DMS 273 treated with DMSO at 0.1 percent for 48 hours (cell line): ENCODE measurements around the gene NR5A1.

Experiments used
- DNase-seq: peaks from one replicate; lab custom pipeline; 2025; lab: John Stamatoyannopoulos, UW

The NR5A1 gene

DNA sequence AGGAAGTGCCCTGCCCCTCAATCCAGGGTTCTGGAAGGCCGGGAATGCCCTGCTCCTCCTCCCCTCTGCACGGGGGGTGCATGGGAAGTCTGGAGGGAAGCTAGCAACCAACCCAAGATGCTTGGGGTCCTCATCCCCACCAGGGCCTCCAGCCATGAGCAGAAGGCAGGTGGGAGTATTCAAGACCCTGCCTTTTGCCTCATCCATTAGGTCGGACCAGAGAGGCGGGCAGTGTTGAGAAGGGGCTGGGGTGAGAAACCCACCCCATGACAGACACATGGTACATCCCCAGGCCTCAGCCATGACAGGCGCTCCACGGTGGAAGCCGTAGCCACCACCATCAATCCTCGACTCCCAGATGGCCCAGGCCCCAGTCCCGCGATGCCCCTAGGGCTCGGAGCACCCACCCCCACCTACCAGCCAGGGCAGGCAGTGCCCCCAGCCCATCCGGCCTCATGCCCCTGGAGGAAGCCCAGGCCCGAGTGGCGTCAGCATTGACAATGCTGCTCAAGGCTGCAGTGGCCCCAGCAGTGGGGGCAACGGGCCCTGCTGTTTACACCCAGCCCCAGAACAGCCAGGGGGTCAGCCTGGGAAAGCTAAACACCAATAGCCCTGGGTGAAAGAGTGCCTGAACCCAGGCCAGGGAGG, 8.6 kb downstream of the NR5A1 start:
- DNase-seq: no peak

DNA sequence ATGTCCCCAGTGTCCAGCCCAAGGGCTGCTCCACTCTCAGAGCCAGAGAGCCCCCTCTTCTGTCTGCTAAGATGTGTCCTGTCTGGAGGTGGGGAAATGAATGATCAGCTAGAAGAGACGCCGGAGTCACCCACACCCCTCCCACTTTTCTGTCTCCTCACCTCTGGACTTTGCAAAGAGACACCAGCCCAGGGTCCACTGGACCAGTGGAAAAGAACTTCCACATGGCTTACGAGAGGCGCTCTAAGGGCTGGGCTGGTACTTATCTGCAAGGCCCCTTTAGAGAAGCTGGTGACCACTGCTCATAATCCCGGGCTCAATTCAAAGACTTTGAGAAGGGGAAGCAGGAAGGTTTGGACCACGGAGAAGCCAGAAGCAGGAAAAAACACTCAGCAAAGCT, 9.2 kb downstream of the NR5A1 start:
- no peak for DNase-seq

DNA sequence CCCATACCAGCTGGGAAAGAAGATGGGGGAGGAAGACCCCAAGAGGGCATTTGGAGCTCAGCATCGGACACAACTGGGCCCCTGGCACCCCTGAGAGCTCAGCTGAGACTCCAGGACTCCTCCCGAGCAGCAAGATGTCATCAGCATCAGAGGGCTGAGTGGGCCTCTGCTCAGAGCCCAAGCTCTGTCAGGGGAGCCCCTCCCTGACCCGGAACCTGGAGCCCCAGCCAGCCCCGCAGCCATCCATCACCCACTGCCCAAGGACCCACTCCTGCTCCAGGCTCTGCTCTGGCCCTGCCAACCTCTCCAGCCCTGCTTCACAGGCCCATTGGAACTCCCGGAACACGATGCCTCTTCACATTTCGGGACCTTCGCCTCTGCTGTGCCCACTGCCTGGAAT, 9.8 kb downstream of the NR5A1 start:
- DNase-seq: no peak

DNA sequence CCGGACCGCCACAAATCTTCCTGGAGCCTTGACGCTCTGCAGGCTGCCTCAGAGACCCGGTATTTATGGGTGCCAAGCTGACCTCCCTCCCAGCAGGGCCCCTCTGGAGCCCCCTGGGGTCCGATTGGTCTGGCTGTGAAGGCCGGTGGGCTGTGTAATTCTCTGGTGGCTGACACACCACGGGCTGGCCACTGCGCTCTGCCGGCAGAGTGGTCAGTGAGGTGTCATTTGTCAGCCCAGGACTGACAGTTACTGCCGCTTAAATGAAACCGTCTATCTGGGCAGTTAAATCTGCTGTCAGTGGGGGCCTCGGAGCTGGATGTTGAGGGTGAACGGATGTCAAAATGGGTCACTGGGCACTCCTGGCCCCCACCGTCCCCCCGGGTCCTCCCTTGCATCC, 10.7 kb downstream of the NR5A1 start:
- DNase-seq: no peak

DNA sequence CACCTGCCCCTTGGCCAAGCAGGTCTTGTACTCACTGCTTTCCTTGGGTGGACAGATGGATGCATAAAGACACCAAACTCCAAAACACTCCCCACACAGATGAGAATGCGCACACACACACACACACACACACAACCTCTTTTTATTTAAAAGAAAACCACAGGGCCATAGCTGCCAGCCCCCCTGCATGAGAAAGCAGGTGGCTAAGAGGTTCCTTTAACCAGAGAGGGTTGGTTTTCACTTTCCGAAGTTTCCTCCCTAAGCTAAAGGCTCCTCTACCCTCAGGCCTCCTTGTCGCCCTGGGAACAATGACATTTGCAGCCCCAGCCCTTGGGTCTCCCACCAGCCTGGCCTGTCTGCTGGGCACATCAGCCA, 11.1 kb downstream of the NR5A1 start:
- DNase-seq: no peak

DNA sequence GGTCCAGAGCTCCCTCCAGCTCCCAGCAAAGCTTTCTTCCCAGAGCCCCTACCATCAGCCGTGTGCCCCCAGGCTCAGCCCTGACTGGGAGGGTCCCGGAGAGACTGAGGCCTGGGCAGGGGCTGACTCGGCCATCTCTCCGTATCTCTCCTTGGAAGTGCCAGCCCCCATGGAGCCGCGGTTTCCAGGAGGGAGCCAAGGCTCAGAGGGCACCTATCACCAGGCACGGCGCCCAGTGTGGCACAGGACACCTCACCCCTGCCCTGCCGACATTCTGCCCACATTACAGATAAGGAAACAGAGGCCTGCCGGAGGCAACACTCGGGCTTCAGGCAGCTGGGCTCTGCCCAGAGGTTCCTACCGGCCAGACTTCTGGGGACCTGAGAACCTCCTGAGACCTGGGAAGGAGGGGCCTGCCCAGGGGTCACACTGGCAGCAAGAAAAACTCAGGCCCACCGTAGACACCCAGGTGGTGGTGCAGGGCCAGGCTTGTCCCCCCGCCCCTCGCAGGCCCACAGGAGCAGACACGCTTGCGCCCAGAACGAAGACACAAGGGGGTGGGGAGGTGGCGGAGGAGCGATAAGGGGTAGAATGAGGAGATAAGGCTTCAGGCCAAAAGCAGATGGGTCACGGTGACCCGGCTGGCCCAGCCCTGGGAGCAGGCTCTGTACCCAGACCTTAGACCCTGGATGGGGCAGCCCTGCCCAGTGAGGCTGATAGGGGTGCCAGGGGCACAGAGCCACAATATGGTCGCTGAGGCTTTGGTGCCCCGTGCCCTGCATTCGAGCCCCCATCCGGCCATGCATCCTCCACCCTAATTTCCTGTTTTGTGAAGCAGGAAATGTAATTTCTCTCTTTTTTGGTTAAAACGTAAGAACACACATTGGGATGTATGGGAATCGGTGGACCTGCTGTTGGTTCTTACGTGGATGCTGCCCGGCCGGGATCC, 11.8 kb downstream of the NR5A1 start:
- no peak for DNase-seq

DNA sequence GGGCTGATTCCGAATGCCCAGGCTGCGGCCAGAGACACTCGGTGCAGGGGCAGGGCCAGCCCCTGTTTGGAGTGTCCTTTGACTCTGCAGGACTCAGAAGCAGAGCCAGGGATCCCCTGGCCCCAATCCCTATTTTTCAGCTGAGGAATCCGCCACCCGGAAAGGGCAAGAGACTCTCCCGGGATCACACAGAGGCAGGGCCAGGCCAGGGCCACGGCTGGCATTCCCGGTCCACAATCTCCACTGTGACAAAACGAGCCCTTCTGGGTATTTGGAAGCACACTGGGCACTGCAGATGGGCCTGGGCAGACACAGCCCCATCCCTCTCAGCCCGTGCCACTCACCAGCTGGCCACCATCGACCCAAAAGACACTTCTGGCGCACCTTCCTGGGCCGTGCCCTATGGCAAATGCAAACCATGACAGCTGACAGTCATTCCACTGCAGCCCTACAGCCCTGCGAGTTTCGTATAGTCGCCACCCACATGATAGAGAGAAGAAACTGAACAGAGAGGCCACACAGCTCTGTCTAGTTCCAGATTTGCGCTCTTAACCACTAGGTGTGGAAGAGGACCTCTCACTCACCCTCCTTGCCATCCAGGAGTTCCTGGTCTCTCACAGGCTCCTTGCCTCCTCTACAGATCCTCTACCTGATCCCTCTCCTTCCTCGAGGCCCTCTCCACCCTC, 13.3 kb downstream of the NR5A1 start:
- no peak for DNase-seq

DNA sequence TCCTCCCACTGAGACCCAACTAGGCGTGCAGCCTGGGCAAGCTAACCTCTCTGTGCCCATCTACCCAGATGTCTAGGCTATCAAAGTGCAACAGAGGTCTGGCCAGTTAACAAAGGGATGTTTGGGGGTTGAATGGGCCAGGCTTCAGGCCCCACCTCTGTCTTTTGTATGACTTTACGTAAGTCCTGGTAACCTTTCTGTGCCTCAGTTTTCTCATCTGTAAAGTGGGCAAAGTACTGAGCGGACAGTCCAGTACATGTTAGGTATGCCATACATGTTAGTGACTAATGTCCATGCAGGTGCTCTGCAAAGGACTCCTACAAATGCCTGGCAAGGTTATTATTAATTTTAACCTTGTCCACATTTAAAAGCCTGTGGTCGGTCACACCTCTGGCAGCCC, 14.0 kb downstream of the NR5A1 start:
- DNase-seq: no peak

DNA sequence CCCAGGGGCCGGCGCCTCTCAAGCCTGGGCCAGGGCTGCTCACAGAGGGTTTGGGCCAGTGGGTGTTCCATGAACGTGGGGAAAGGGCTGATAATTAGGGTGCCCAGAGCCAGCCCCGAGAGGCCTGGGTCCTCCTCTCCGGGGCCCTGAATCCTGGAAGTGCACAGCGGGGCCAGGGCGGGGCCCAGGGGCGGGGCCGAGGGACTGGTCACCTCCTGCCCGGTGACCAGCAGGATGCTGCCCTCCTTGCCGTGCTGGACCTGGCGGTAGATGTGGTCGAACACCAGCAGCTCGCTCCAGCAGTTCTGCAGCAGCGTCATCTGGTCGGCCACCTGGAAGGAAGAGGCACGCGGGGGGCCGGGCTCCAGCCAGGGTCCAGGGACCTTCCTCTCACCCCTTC, 14.4 kb downstream of the NR5A1 start:
- DNase-seq: no peak

DNA sequence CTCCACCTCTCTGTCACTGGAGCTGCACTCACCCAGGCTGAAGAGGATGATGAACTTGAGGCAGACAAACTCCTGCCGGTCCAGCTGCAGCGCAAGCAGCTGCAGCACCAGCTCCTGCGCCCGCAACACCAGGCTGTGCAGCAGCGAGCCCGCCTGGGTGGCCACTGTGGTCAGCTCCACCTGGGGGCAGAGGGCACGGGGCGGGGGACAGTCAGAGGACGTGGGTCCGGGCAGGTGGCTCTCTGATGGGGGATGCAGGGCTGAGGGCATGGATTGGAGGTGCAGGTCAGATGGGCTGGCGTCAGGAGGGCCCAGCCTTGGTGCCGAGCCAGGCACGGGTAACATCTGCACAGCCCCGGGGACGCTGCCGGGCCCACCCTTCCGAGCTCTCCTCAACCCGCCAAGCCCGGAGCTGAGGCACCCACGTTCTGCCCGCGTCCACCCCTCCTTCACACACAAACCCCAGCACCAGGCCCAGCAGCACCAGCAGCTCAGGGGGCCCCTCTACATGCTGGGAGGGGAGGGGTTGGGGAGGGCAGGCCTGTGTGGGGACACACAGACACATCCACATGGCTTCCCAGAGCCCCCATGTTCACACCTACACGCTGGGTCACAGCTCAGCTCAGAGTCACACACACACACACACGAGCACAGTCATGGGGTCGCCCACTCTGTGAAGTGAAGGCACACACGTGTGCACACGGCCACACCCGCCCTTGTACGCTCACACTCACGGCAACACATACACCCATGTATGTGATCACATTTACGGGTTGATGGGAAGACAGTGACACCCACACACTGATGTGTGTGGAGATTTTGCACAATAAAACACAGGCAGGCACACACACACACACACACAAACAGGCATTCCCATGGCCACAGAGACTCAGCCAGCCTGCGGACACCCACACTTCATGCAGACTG, 15.9 kb downstream of the NR5A1 start:
- no peak for DNase-seq

DNA sequence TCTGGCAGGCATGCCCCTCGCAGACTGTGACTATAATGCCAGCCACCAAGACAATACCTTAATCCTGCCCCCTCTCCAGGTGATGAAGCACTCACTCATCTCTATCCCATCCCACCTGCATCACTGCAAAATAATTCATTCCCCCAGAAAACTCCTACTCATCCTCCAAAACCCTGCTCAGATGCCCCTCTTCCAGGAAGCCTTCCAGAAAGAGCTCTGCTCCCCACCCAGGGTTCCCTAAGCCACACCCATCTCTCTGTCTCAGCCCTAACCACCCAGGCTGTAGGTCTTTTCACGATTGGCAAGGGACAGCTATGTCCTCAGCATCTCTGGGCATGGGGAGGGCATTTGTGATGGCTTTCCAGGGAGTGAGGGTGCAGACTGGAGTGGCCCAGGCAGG, 17.2 kb downstream of the NR5A1 start:
- no peak for DNase-seq

DNA sequence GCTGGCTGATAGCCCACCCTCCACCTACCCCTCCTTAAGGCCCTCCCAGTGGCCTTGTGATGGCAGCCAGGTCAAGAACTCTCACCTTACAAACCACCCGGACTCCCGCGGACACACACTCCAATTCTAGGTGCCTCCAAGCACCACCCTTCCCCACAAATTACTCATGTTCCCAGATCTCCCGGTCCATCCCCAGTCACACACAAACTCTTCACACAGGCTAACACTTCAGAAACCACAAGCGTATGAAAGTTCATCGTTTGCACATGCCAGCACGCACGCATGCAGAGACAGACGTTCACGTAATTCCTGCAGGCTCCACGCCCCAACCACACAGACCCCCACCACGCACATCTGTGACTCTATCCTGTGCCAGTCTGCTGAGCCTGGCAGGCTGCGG, 18.0 kb downstream of the NR5A1 start:
- DNase-seq: no peak

DNA sequence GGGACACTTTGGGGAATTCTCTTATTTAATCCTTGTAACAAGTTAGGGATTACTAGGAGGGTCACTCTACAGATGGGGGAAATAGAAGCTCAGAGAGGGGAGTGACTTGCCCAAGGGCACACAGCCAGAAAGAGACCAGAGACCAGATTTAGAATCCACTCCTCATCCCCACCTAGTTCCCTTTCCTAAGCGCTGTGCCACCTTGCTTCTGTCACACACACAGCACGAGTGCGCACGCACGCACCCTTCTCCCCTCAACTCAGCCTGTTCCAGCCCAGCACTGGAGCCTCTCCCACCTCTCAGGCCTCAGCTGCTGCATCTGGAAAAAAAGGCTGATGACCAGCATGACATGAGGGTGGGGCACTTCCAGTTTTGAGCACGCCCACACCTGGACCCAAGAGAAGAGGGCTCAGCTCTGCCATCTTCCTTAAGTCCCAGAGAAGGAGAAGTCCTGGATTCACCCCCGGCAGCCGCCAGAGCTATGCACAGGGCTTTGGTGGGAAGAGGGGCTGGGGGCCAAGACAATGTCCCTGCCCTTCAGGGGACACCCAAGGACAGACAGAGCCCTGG, 18.5 kb downstream of the NR5A1 start:
- DNase-seq: no peak

DNA sequence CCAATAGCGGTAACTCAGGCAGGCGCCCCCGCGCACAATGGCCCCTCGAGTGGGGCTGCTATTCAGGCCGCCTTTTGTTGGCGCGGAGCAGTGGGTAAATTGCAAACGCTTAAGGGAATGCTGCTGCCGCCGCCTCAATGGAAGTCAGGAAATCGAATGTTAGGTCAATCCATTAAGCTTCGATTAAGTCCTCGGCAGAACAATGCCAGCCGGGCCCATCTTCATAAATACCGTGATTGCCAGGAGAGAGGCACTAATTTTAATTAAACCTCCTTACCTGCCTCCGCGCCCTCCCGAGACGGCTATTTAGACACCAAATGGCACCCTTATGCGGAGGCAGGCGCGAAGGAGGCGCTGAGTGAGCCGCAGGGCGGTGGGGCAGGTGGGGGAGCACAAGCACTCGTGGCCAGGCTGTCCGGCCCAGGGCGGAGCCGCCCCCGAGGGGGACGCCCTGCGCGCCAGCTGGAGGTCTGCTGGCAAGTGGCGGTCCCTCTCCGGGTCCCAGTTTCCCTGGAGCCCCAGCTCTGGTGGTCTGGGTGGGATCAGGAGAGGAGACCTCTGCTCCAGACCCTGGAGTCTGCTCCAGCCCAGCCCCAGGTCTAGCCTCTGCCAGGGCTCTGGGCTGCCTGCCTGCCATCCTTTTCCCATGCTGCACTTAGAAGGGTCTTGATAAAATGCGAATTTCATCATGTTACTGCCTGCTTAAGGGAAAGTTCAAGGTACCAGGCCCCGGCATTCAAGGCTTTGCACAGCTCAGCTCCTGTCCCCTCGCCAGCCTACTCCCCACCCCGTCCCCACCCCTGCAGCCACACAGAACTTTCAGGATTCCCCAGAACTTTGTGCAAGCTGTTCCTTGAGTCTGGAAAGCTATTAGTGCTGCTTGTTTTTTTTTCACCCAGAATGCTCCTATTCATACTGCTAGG, 19.7 kb downstream of the NR5A1 start:
- no peak for DNase-seq

DNA sequence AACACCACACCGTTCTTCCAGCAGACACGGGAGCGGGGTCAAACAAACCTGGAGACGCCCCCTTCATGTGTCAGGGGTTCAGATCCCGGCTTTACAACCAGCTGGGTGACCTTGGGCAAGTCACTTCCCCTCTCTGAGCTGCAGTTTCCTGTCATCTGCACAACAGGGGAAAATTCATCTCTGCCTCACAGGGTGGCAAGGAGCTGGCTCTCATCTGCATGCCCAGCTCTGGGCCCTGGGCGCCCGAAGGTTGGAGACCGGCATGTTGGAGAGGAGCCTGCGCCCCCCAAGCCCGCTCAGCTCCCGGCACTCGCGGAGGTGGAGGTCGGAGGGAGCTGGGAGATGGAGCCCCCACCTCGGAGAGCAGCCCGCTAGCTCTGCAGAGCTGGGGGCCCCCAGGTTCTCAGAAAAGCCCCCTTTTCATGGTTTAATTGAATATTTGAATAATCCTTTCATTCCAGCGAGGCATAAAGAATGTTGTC, 20.4 kb downstream of the NR5A1 start:
- DNase-seq: no peak

DNA sequence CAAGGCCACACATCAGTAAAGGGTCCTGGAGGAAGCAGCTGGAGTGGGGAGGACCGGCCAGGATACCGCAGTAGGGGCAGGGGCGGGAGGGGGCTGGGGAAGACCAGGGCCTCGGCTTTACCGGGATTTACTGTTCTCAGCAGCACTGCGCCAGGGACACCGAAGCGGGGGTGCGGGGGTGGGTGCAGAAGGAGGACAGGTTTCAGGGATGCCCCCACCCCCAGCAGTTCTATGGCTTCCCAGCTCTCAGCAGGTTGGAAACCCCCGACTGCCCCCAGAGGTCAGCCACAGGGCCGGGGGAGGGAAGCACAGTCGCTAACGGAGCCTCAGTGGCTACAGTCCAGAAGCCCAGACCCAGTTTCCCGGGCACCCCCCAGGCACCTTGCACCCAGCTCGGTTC, 21.3 kb downstream of the NR5A1 start:
- no peak for DNase-seq

DNA sequence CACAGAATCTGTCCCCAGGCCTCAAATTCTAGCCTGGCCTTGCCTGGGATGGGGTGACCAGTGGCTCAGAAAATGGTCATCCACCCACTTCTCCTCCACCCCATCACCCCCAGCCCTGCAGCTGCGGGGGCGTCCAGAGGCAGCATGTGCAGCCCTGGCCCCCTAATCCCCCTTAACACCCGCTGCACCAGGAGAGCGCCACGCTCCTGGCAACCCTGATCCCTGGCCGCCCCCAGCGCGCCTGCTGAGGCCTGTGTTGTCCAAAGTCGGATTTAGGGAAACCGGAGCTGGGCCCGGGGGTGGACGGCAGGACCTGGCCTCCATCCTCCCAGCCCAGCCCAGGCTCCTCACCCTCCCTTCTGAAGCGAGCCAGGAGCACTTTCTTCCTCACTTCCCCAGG, 22.0 kb downstream of the NR5A1 start:
- no peak for DNase-seq

DNA sequence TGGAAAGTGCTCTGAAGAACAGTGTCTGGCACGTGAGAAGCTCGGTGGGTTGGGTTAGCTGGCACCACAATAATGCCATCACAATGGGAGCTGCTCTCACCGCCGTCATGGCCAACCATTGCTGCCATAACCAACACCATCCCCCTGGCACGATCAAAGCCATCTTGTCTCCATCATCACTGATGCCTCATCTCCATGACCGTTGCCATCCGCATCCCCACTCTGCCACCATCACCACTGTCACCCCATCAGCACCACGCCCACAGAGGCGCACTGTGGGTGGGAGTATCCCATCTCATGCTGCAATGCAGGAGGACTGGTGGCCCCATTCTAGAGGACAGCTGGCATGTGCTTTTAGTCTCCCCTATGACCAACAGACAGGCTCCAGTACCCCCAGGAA, 23.7 kb downstream of the NR5A1 start:
- no peak for DNase-seq

DNA sequence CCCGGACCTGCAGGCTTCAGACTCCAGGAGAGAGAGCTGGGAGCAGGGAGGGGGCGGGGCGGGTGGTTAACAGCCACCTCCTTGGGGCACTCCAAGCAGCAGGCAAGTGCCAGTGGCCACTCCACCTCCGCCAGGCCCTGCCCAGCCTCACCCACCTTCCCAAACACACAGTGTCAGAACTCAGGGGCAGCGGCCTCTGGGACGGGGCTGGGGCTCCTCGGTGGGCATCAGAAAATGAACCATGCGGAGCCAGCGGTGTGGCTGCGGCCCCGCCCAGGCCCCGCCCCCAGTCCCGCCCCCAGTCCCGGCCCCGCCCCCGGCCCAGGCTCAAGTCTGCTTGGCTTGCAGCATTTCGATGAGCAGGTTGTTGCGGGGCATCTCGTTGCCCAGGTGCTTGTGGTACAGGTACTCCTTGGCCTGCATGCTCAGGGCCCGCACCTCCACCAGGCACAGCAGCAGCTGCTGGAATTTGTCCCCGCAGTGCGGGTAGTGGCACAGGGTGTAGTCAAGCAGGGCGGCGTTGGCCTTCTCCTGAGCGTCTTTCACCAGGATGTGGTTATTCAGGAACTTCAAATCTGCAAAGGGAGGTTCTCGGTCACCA, 24.7 kb downstream of the NR5A1 start:
- no peak for DNase-seq

DNA sequence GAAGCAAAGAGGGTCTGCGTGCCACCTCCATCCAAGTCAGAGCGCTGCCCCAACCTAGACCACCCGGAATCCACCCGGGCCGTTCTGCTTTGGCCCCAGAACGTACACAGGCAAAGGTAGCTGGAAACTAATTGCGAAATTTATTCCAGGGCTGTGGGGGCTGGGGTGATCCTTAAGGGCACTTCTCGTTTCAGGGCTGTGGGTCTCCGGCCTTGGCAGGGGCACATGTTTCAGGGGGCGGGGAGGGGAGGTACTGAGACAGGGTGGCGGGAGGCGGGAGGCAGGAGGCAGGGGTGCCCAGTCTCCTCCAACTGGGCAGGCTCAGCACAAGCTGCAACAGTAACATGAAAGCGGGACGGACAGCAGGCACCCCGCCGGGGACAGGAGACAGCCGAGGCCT, 26.1 kb downstream of the NR5A1 start:
- no peak for DNase-seq
